Astrocyte (in vitro differentiated cells and primary cell): ENCODE results near the gene DMXL1.

Experiments
- CTCF ChIP-seq: IDR thresholded peaks from 2 replicates; pipeline ENCODE4 v1.5.1; 2011; ENCODE audit warnings: low read depth, mild to moderate bottlenecking, inconsistent platforms, low read length, moderate library complexity; ENCODE audit not compliant: insufficient read depth
- EZH2 ChIP-seq: IDR thresholded peaks from 2 replicates; pipeline ENCODE4 v1.6.1; 2012; ENCODE audit warnings: mild to moderate bottlenecking, low read length, inconsistent platforms; ENCODE audit not compliant: insufficient read depth

- TF ChIP-seq EZH2 = no peak
- TF ChIP-seq CTCF = no peak
Measured at GRCh38 chr5:119072496-119072895, 1.6 kb downstream of the DMXL1 start.
